Ascending aorta (tissue), 2 donors: ENCODE results near the gene CCSAP. TPM values are rescaled to one million over a fixed set of nuclear protein-coding genes. Genes with fewer than 3 reads are reported as not detected.

Source experiments
- DNase-seq, 2 donors: peaks; one replicate each; pipeline ENCODE4 v3.0.0-alpha.2; 2019; ENCODE audit warnings: low spot score in 2 of 2
- H3K27ac ChIP-seq, 2 donors: fragments of 200-600 bp; sonication (generic); one replicate each; pipeline ENCODE4 v1.5.1; 2016 to 2017; ENCODE audit warnings: mild to moderate bottlenecking in 1 of 2
- H3K27me3 ChIP-seq: fragments of 200-600 bp; sonication (generic); one replicate; pipeline ENCODE4 v1.5.1; 2017
- H3K36me3 ChIP-seq, 2 donors: fragments of 200-600 bp; sonication (generic); one replicate each; pipeline ENCODE4 v1.5.1; 2016
- H3K4me1 ChIP-seq, 2 donors: fragments of 200-600 bp; sonication (generic); one replicate each; pipeline ENCODE4 v1.5.1; 2016 to 2017; ENCODE audit warnings: mild to moderate bottlenecking in 1 of 2
- H3K4me3 ChIP-seq, 2 donors: fragments of 200-600 bp; sonication (generic); one replicate each; pipeline ENCODE4 v1.5.1; 2016 to 2017; ENCODE audit warnings: mild to moderate bottlenecking in 1 of 2
- H3K9me3 ChIP-seq, 2 donors: fragments of 200-600 bp; sonication (generic); one replicate each; pipeline ENCODE4 v1.5.1; 2016
- intact Hi-C: fragments of 100-400 bp; cut with DNase I; formaldehyde crosslinking; loops from one replicate; pipeline ENCODE4 v1.15.1; 2023
- total RNA-seq: library from RNA; depleted of rRNA; stranded (reverse); fragments of >200 nt; gene quantifications from one replicate; pipeline ENCODE4 v1.1.0, GENCODE V29; 2016
- TF ChIP-seq, protein P1 (sequence below), 3 experiments: fragments of 200-600 bp in 2 of 3; fragments of 450-650 bp in 1 of 3; sonication (generic) in 2 of 3; IDR thresholded peaks; one replicate each; pipeline ENCODE4 v1.5.1; 2016 to 2019; ENCODE audit warnings: antibody characterized with exemption in 3 of 3, mild to moderate bottlenecking in 1 of 3, moderate library complexity in 1 of 3

CCSAP gene, protein sequence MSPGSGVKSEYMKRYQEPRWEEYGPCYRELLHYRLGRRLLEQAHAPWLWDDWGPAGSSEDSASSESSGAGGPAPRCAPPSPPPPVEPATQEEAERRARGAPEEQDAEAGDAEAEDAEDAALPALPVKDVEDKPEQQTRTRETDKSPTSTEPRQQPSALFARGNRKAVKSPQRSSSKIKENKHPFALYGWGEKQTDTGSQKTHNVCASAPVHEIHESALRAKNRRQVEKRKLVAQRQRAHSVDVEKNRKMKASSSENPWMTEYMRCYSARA
- total RNA-seq = 2.9 TPM

DNA sequence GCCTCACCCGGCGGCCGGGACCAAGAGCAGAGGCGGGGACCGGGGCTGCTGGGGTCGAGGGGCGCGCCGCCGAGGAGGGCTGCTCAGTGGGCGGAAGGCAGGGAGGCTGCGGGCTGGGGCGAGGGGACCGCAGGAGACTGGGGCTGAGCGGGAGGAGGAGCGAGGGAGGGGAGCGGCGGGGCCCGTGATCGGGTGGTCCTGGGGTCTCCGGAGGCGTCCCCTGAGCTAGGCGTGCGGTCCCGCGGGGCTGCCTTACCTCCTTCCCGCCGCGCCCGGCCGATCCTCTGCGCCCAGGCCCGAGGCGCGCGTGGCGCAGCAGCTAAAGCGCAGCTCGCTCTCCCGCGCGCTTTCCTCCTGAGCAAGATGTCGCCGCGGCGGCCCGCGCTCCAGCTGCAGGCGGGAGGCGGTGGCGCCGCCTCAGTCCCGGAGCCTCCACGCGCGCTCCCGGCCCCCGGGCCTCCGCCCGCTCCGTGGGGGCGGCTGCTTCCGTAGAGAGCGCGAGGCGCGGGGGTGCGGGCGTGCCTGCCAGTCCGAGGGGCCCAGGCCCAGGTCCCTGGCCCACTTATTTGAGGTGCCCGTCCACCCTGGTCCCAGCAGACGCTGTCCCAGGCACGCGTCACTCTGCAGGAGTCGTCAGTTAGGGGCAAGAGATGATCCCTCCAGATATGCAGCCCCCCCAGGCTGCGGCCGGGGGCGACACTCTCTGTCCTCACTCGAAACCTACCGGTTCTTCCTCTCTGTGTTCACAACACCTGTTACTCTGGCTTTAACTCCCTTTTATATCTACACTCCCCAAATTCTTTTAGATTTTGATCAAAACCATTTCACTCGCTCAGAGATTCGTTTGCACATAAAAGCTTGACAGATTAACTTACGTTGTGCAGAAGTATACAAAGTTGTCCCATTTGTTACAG is at the start of gene CCSAP:
Gene CCSAP (minus strand): TSS at position 392 of the 914 bp plus-strand sequence. CDS start 582 bp downstream, outside the sequence.
- TF ChIP-seq, protein P1, sequence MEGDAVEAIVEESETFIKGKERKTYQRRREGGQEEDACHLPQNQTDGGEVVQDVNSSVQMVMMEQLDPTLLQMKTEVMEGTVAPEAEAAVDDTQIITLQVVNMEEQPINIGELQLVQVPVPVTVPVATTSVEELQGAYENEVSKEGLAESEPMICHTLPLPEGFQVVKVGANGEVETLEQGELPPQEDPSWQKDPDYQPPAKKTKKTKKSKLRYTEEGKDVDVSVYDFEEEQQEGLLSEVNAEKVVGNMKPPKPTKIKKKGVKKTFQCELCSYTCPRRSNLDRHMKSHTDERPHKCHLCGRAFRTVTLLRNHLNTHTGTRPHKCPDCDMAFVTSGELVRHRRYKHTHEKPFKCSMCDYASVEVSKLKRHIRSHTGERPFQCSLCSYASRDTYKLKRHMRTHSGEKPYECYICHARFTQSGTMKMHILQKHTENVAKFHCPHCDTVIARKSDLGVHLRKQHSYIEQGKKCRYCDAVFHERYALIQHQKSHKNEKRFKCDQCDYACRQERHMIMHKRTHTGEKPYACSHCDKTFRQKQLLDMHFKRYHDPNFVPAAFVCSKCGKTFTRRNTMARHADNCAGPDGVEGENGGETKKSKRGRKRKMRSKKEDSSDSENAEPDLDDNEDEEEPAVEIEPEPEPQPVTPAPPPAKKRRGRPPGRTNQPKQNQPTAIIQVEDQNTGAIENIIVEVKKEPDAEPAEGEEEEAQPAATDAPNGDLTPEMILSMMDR (IDR thresholded peaks at IDR 0.05) = no peak
- DNase-seq = peak in 1 of 2 donors; percentile 75
- no peaks in the 10 kb centered on the region for H3K27me3 ChIP-seq
- H3K9me3 ChIP-seq = no peaks in the 10 kb centered on the region
- H3K27ac ChIP-seq = peak within 1 kb of the TSS; percentile 87 to 89
- intact Hi-C loops = loop anchor here (2.0 to 10.0 kb wide), 3 partner anchors 68 to 282 kb away; partner anchors contain the start of genes RAB4A, TAF5L and URB2
- H3K36me3 ChIP-seq = no peaks in the 10 kb centered on the region
- peaks cover 5 to 6% of the 10 kb centered on the region in 2 donors for H3K4me1 ChIP-seq
- peak within 1 kb of the TSS; percentile 75 to 87 for H3K4me3 ChIP-seq

DNA sequence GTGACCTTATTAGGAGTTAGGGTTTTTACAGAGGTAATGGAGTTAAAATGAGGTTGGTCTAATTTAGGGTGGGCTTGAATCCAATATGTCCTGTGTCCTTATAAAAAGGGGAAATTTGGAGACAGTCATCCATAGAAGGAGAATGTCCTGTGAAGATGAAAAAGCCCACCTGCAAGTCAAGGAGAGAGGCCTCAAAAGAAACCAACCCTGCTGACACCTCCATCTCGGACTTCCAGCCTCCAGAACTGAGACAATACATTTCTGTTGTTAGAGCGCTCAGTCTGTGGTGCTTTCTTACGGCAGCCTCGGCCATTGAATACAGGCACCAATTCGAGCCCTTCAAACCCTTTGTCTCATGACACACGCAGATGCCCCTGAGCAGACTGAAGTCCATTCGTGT is 47.3 kb upstream of the CCSAP start:
- H3K36me3 ChIP-seq = no peaks in the 10 kb centered on the region
- TF ChIP-seq, protein P1 (IDR thresholded peaks at IDR 0.05) = no peak
- no peaks in the 10 kb centered on the region for H3K4me1 ChIP-seq
- no peak overlapping the region for H3K4me3 ChIP-seq
- intact Hi-C loops = no loop called here
- no peaks in the 10 kb centered on the region for H3K27me3 ChIP-seq
- no peak overlapping the region for H3K27ac ChIP-seq
- no peak for DNase-seq
- H3K9me3 ChIP-seq = no peaks in the 10 kb centered on the region

DNA sequence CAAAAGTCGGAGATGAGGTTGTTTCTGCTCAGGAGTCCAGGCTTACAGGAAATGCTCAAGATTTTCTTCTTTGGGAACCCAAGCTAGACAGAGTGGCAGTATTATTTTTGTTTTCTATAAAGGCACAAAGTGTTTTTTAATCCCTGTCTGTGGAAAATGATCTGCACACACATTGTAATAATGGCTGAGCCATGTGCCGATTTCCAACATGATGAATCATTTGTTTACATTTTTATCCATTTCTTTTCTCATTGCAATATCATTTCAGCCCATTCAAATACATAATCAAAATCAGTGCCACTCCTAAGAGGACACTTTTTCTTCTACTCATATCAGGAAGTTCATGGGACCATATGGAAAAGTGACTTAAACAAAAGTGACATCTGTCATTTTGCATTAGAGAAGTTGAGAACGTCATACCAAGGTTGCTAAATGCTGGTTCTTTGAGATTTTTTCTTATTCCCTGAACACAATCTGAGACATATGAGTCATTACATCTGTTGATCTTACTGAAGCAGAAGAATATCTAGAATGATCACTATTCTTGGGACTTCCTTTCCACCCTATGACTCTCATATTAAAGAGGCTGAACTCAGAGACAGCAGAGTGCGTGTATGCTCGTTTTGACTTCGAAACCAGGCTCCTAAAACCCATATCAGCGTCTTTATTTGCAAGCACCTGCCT is 46.2 kb upstream of the CCSAP start:
- no peaks in the 10 kb centered on the region for H3K9me3 ChIP-seq
- no peak overlapping the region for H3K4me3 ChIP-seq
- TF ChIP-seq, protein P1 (IDR thresholded peaks at IDR 0.05) = no peak
- H3K36me3 ChIP-seq = no peaks in the 10 kb centered on the region
- intact Hi-C loops = no loop called here
- no peak for DNase-seq
- H3K4me1 ChIP-seq = no peaks in the 10 kb centered on the region
- H3K27ac ChIP-seq = no peak overlapping the region
- no peaks in the 10 kb centered on the region for H3K27me3 ChIP-seq

DNA sequence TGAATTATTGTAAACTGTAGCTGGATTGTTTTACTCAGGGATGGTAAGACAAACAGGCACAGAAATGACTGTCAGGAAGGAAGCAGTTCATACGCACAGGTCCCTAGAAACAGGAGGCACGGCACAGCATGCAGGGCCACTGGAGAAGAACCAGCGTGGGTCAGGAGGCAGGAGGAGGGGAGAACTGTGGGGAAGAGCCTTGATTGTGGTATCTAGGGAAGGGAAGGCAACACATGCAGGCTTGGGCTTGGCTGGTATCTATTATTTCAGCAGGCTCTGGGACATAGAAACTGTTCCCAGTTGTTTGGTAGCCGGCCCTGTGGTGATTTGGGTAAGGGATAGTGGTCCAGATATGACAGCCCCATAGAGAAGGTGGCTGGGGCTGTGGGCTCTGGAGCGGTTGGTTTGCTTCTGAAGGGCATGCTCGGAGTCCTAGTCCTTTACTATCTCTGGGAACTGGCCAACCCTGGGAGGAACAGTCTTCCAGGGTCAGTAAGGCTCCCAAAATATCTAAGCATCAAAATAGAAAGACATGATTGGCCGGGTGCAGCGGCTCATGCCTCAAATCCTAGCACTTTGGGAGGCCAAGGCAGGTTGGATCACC is 43.1 kb upstream of the CCSAP start:
- H3K36me3 ChIP-seq = no peaks in the 10 kb centered on the region
- H3K27me3 ChIP-seq = no peaks in the 10 kb centered on the region
- H3K9me3 ChIP-seq = no peaks in the 10 kb centered on the region
- H3K4me3 ChIP-seq = no peak overlapping the region
- DNase-seq = no peak
- intact Hi-C loops = no loop called here
- H3K27ac ChIP-seq = no peak overlapping the region
- H3K4me1 ChIP-seq = no peaks in the 10 kb centered on the region
- TF ChIP-seq, protein P1 (IDR thresholded peaks at IDR 0.05) = no peak

DNA sequence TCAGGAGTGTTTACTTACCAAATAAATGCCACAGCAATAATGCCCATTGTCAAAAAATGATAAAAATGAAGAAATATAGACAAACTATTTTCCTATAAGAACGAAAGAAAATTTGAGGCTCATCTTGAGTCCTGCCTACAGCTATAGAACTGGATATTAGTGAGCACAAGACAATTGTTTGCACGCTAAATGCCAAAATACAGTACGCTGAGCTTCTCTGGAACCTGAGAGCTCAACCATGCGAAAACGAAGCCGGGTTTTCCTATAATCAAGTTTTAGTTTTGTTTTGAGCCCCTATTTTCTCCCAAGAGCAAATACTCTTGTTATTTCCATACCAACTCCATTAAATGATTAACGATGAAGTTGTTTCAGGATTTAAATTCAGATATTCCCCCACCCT is 42.0 kb upstream of the CCSAP start:
- intact Hi-C loops = no loop called here
- Histone ChIP-seq H3K36me3 (no peaks in the 10 kb centered on the region), H3K9me3 (no peaks in the 10 kb centered on the region), H3K27me3 (no peaks in the 10 kb centered on the region), H3K4me1 (no peaks in the 10 kb centered on the region), H3K4me3 (no peak overlapping the region), H3K27ac (no peak overlapping the region)
- no peak for DNase-seq
- TF ChIP-seq, protein P1 (IDR thresholded peaks at IDR 0.05) = no peak
